IPS DF 4.7 (cell line): ENCODE measurements around the gene PPP1R13L.
"Not testable (repeated sequence)": the region's sequence is repeated elsewhere in the genome, so short reads cannot be mapped to it uniquely, and the experiment has no call there.

Experiments
- DNase-seq: peaks from one replicate; pipeline ENCODE4 v3.0.0-alpha.2; 2013; ENCODE audit warnings: low spot score; ENCODE audit errors: extremely low read depth

Gene PPP1R13L

DNA sequence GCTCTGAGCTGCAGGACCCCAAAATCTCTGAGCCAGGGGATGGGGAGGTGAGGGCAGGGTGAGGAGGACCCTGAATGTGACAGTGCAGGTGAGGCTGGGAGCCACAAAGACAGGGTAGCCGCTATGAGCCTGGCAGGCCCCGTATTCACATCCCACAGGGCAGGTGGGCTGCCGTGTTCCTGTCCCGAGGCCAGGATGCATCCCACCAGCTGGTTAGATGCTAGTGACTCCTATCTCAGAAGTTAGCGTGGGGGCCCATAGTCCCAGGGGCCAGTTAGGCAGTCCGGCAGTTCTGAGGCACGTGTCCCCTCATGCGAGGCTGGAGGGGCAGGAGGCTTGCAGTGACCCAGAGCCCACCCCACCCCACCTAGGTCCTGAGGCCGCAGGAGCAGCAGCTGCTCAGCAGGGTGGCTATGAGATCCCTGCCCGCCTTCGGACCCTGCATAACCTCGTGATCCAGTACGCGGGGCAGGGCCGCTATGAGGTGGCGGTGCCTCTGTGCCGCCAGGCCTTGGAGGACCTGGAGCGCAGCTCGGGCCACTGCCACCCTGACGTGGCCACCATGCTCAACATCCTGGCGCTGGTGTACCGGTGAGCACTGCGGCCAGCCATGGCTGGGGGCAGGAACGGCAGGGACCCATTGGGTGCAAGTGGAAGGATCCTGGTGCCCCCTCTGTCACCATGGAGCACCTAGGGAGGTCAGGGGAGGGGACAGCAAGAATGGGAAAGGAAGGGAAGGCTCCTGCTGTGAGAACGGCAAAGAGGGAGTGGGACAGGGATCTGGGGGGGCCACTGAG, 57.1 kb downstream of the PPP1R13L start:
- DNase-seq = no peak

DNA sequence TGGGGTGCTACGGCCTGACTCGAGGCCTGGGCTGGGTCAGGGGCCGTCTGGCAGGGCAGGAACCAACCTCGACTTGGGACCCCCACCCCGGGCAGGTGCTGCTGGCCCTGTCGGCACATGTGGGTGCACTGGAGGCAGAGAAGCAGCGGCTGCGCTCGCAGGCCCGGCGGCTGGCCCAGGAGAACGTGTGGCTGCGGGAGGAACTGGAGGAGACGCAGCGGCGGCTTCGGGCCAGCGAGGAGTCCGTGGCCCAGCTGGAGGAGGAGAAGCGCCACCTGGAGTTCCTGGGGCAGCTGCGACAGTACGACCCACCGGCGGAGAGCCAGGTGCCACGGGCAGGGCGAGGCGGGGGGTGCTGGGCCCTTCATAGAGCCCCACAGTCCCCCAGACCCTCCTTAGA, 58.4 kb downstream of the PPP1R13L start:
- DNase-seq = no peak

DNA sequence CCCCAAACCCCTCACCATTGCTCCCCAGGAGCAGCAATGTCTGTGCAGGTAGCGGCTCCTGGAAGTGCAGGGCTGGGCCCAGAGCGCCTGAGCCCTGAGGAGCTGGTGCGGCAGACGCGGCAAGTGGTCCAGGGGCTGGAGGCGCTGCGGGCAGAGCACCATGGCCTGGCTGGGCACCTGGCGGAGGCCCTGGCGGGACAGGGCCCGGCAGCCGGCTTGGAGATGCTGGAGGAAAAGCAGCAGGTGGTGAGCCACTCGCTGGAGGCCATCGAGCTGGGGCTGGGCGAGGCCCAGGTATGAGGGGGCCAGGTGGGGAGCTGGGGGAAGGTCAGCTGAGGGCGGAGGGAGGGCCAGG, 59.4 kb downstream of the PPP1R13L start:
- no peak for DNase-seq

DNA sequence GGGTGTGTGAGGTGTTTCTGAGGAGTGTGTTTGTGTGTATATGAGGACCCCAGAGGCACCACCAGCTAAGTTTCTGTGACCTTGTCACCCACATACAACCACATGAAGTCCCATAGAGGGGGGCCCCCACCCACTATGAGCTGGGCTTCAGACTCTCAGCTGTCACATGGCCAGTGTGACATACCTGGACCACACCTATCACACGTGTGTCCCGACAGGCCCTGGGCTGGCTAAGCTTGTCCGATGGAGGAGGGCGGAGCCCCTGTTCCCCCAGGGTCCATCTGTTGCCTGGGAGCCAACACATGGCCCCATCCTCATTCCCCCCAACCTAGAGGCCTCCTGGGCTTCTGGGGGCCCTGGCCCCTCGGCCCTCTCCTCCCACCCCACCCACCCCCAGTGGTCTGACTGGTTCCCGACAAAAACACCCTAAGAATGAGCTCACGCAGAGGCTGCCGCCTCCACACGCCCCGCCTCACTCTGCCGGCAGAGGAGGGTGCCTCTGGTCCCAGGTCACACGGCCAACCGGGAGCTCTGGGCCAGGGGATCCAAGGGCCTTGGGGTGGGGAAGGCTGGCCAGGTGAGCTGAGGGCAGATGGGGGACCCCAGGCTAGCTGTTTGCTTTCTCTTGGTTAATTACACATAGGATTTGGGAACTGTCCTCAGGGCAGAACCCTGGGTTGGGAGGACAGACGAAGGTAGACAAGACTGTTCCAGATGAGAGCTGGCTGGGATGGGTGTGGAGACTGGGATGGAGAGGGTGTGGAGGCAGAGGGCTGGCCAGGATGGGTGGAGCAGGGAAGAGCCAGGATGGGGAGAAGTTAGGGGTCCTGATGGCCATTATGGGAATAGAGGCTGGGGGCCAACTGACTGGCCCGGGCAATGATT, 60.0 kb downstream of the PPP1R13L start:
- no peak for DNase-seq

DNA sequence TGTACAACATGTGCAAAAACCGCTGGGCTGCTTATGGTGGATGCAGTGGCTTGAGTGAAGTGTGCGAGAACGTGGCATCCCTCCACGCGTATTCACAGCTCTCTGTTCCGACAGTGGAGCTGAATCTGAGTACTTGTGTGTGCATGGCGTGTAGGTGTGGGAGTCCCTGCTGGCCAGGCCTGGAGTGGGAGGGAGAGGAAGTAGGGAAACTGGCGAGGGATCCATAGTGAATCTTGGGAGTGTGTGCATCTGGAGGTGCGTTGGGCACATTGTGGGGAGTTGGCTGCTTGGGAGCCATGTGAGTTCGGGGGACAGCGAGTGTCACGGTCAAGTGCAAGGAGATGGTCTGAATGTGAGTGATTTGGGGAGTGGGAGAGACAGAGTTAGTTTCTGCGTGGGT, 62.0 kb downstream of the PPP1R13L start:
- no peak for DNase-seq

DNA sequence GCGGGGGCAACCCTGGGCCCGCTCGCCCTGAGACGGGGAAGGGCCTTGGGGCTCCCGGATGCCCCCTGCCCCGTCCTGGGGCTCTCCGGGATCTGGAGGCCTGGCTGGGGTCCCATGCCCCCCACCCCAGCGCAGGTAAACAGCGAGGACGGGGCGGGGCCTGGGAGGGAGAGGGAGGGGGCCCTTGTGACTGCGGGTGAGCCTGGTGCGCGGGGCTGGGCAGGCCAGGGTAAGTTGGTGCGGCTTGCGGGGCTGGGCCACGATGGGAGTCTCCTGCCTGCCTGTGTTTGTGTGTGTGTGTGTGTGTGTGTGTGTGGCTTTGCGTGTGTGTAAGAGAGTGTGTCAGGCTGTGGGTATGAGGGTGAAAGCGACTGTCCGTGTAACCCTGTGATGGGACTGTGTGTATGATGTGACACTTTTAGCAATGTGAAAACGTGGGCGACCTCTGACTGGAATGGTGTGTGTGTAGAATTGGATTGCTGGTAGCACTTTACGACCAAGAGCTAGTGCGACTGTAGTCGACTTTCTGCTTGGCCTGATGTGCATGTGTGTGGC, 63.9 kb downstream of the PPP1R13L start:
- no peak for DNase-seq

DNA sequence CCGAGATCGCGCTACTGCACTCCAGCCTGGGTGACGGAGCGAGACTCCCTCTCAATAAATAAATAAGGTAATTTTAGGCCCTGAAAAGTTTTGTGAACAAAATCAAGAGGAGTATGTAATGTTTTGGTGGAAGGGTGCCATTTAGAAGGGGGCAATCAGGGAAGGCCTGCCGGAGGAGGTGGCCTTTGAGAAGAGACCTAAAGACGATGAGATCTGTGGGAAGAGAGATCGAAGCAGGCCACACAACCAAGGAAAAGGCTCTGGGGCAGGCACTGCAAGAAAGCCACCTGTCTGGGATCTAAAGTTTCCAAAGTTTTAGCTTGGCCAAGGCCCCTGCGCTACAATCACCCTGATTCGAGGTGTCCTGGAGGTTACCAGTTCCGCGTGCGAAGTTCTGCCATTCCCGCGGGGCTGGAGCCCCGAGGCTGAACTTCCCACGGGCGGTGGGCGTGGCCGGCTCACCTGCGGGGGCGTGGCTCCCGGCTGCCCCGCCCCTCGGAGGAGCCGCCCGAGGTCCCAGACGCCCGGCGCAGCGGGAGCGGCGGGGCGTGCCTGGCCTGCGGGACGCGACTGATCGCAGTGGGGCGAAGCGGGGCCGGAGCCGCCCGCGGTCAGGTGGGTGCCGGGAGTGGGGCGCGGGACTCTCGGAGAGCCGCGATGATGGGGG, 64.5 kb downstream of the PPP1R13L start, which contains the start of gene KLC3:
TSS of gene KLC3 (plus strand) at position 519 of the 667 bp plus-strand sequence. CDS start 4,792 bp downstream, outside the sequence.
- DNase-seq = no peak

DNA sequence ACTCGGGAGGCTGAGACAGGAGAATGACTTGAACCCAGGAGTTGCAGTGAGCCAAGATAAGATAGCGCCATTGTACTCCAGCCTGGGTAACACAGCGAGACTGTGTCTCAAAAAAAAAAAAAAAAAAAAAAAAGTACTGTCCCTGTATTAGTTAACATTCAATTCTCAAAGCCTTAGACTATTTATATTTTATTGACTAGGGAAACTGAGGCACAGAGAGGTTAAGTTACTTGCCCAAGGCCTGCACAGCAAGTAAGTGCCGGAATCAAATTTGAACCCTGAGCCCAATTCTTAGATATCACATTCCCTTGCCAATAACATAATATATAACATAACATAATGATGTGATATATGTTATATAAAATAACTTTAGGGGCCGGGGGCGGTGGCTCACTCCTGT, 65.2 kb downstream of the PPP1R13L start:
- DNase-seq = no peak

DNA sequence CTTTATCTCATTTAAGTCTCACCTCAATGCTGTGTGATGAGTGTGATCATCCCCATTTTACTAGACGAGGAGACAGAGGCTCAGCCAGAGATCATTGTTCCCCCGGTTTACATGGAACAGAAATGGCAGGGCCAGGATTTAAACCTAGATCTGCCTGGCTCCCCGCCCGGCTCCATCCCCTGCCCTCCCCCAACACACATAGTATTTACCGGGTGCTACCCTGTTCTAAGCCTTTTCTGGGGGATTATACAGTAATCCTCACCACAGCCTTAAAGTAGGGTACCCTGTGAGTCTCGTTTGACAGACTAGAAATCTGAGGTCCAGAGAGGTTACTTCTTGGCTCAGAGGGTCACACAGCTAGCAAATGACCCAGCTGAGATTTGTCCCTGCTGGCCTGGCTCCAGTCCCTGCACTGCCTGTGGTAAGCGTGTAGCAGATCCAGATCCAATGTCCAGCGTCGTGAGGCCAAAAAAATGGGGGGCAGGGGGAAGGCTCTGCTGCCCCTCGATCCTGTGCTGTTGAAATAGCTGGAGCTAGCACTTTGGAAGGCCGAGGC, 68.1 kb downstream of the PPP1R13L start:
- no peak for DNase-seq

DNA sequence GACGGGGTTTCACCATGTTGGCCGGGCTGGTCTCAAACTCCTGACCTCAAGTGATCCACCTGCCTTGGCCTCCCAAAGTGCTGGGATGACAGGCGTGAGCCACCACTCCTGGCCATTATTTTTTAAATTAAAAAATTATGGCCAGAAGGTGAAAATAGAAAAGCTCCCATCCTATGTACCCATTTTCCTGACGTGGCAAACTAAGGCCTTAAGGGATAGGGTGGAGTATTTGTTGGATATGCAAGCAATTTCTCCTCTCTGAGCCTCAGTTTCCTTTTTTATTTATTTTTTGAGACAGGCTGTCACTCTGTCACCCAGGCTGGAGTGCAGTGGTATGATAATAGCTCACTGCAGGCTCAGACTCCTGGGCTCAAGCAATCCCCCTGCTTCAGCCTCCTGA, 70.0 kb downstream of the PPP1R13L start:
- not testable (repeated sequence) for DNase-seq

DNA sequence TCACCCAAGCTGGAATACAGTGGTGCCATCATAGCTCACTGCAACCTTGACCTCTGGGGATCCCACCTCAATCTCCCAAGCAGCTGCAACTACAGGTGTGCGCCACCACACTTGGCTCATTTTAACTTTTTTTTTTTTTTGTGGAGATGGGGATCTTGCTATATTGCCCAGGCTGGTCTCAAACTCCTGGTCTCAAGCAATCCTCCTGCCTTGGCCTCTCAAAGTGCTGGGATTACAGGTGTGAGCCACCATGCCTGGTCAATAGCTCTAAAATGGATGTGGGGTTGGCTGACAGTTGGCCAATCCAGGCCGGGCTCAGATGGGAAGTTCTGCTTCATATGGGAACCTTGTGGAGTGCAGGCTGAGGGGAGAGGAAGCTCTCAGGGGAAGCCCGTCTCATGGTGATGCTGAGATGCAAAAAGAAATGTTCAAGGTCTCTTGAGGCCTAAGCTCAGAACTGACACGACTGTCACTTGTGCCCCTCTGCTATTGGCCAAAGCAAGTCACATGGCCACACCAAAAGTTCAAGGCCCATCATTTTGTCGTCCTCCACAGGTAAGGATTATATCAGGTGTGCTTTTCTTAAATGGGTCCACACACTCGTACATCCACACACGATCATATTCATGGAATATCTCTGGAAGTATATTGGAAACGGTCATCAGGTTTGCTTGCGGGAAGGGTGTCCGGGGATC, 71.1 kb downstream of the PPP1R13L start:
- no peak for DNase-seq

DNA sequence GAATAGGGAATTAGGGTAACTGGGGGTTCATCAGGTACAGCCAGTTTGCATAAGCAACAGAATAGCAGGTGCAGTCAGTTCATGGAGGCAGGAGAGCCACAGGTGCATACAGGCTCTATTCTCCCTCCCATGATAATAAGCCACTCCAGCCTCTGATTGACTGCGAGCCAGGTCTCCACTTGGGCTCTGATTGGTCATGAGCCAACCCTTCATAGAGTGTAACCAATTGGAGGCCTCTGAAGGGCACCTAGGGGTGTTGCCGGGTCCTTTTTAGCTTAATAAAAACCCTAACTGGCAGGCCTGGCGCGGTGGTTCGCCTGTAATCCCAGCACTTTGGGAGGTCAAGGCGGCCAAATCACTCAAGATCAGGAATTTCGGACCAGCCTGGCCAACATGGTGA, 73.5 kb downstream of the PPP1R13L start:
- no peak for DNase-seq
